SK-N-SH treated with all-trans-retinoic acid at 6 μM for 48 hours (cell line): Measurements from ENCODE around the gene UBA1.

Source experiments
- ATAC-seq: fragments of 200-7000 bp; cut with Tn5 transposase; 3 replicates; pipeline ENCODE4 v1.9.1; 2020; ENCODE audit warnings: mild to moderate bottlenecking, moderate library complexity
- ARNTL ChIP-seq: fragments of 450-650 bp; formaldehyde crosslinking; IDR thresholded peaks from 2 replicates; pipeline ENCODE4 v1.5.0; 2020; ENCODE audit warnings: low read depth, mild to moderate bottlenecking, moderate library complexity, borderline replicate concordance
- BACH2 ChIP-seq: fragments of 250-450 bp; sonication (Bioruptor Pico); IDR thresholded peaks from 2 replicates; pipeline ENCODE4 v1.9.0; 2021; ENCODE audit warnings: mild to moderate bottlenecking, borderline replicate concordance
- CSDC2 ChIP-seq: fragments of 250-450 bp; sonication (Bioruptor Pico); IDR thresholded peaks from 2 replicates; pipeline ENCODE4 v1.5.0; 2020; ENCODE audit warnings: mild to moderate bottlenecking, moderate library complexity
- ESRRG ChIP-seq: fragments of 250-450 bp; sonication (Bioruptor Pico); IDR thresholded peaks from 2 replicates; pipeline ENCODE4 v1.6.1; 2021; ENCODE audit warnings: mild to moderate bottlenecking
- GLIS3 ChIP-seq: fragments of 250-450 bp; sonication (Bioruptor Pico); IDR thresholded peaks from 2 replicates; pipeline ENCODE4 v1.5.0; 2020; ENCODE audit warnings: mild to moderate bottlenecking, moderate library complexity
- ISL1 ChIP-seq: fragments of 250-450 bp; sonication (Bioruptor Pico); IDR thresholded peaks from 2 replicates; pipeline ENCODE4 v2.1.2; 2022; ENCODE audit warnings: mild to moderate bottlenecking, moderate library complexity
- OSR1 ChIP-seq: fragments of 250-450 bp; sonication (Bioruptor Pico); IDR thresholded peaks from 2 replicates; pipeline ENCODE4 v1.8.0; 2022; ENCODE audit warnings: moderate library complexity, mild to moderate bottlenecking, inconsistent platforms
- PPARA ChIP-seq: fragments of 250-450 bp; sonication (Bioruptor Pico); IDR thresholded peaks from 2 replicates; pipeline ENCODE4 v1.5.0; 2020; ENCODE audit warnings: mild to moderate bottlenecking, borderline replicate concordance
- RARB ChIP-seq: fragments of 250-450 bp; sonication (Bioruptor Pico); IDR thresholded peaks from 2 replicates; pipeline ENCODE4 v1.8.0; 2021; ENCODE audit warnings: mild to moderate bottlenecking, moderate library complexity
- SNAI2 ChIP-seq: fragments of 250-450 bp; sonication (Bioruptor Pico); IDR thresholded peaks from 2 replicates; pipeline ENCODE4 v1.5.0; 2020; ENCODE audit warnings: mild to moderate bottlenecking, moderate library complexity
- TCF4 ChIP-seq: fragments of 250-450 bp; sonication (Bioruptor Pico); IDR thresholded peaks from 2 replicates; pipeline ENCODE4 v1.8.0; 2021; ENCODE audit warnings: mild to moderate bottlenecking, moderate library complexity, borderline replicate concordance
- TOX ChIP-seq: fragments of 250-450 bp; sonication (Bioruptor Pico); IDR thresholded peaks from 2 replicates; pipeline ENCODE4 v1.8.0; 2021; ENCODE audit warnings: mild to moderate bottlenecking, moderate library complexity, borderline replicate concordance
- ZC3H10 ChIP-seq: fragments of 250-450 bp; sonication (Bioruptor Pico); IDR thresholded peaks from 2 replicates; pipeline ENCODE4 v1.5.1; 2021; ENCODE audit warnings: mild to moderate bottlenecking, moderate library complexity
- ZFP3 ChIP-seq: fragments of 250-450 bp; sonication (Bioruptor Pico); IDR thresholded peaks from 2 replicates; pipeline ENCODE4 v1.5.0; 2020; ENCODE audit warnings: mild to moderate bottlenecking, moderate library complexity
- ZFP30 ChIP-seq: fragments of 450-650 bp; formaldehyde crosslinking; IDR thresholded peaks from 2 replicates; pipeline ENCODE4 v1.5.0; 2022; ENCODE audit warnings: mild to moderate bottlenecking, moderate library complexity
- ZNF565 ChIP-seq: fragments of 450-650 bp; formaldehyde crosslinking; conservative IDR thresholded peaks from 2 replicates; pipeline ENCODE4 v1.5.0; 2020; ENCODE audit warnings: low read depth, mild to moderate bottlenecking, moderate library complexity
- ZNF70 ChIP-seq: fragments of 450-650 bp; formaldehyde crosslinking; IDR thresholded peaks from 2 replicates; pipeline ENCODE4 v1.5.0; 2020; ENCODE audit warnings: mild to moderate bottlenecking, moderate library complexity
- ZNF8 ChIP-seq: fragments of 450-650 bp; formaldehyde crosslinking; IDR thresholded peaks from 2 replicates; pipeline ENCODE4 v1.5.0; 2020; ENCODE audit warnings: mild to moderate bottlenecking, moderate library complexity
- TF ChIP-seq, protein P1 (sequence below): fragments of 250-450 bp; sonication (Bioruptor Pico); IDR thresholded peaks from 2 replicates; pipeline ENCODE4 v1.5.1; 2021; ENCODE audit warnings: mild to moderate bottlenecking, moderate library complexity
- TF ChIP-seq, protein P2 (sequence below): fragments of 250-450 bp; sonication (Bioruptor Pico); IDR thresholded peaks from 2 replicates; pipeline ENCODE4 v1.8.0; 2020; ENCODE audit warnings: mild to moderate bottlenecking, moderate library complexity, borderline replicate concordance
- TF ChIP-seq, protein P3 (sequence below): fragments of 250-450 bp; sonication (Bioruptor Pico); IDR thresholded peaks from 2 replicates; pipeline ENCODE4 v1.5.0; 2020; ENCODE audit warnings: mild to moderate bottlenecking, moderate library complexity
- TF ChIP-seq, protein P4 (sequence below): fragments of 250-450 bp; sonication (Bioruptor Pico); IDR thresholded peaks from 2 replicates; pipeline ENCODE4 v1.5.1; 2020; ENCODE audit warnings: low read depth, mild to moderate bottlenecking, moderate library complexity

UBA1 gene

DNA sequence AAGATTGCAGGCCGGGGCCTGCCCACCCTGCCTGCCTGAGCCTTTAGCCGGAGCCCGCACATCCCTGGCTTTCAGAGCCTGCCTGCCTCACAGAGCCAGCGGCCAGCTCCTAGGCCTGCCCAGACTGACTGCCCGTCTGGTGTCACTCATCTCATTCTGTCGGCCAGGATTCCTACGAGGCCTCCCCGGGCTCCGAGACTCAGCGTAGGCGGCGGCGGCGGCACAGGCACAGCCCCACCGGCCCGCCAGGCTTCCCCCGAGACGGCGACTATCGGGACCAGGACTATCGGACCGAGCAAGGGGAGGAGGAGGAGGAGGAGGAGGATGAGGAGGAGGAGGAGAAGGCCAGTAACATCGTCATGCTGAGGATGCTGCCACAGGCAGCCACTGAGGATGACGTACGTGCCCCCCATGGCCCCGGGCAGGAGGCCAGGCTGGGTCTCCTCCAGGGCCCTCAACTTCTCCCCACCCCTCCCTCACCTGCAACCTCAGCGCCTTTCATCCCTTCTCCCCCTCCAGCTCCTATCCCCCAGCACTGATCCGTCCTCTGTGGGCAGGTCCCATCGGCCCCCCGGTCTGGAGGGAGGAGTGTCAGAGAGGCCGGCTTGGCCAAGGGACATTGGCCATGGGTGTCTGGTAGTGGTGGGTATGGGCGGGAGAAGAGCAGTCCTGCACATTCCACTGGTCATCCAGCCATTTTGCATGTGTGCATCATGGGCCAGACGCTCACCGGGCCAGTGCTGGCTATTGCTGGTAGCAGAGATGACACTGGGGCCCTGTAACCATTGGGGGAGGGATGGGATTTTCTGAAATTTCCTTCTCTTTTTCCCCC is 22.6 kb upstream of the UBA1 start:
- peak; percentile 26; the same call in 2 of the 3 replicates for ATAC-seq
- TF ChIP-seq PPARA (CRISPR knock-in tag) (no peak), ARNTL (no peak), GLIS3 (no peak), ZFP30 (CRISPR knock-in tag) (no peak), ESRRG (CRISPR knock-in tag) (no peak), SNAI2 (CRISPR knock-in tag) (no peak), ZFP3 (no peak), ZNF565 (CRISPR knock-in tag) (no peak)
- TF ChIP-seq, protein P1, sequence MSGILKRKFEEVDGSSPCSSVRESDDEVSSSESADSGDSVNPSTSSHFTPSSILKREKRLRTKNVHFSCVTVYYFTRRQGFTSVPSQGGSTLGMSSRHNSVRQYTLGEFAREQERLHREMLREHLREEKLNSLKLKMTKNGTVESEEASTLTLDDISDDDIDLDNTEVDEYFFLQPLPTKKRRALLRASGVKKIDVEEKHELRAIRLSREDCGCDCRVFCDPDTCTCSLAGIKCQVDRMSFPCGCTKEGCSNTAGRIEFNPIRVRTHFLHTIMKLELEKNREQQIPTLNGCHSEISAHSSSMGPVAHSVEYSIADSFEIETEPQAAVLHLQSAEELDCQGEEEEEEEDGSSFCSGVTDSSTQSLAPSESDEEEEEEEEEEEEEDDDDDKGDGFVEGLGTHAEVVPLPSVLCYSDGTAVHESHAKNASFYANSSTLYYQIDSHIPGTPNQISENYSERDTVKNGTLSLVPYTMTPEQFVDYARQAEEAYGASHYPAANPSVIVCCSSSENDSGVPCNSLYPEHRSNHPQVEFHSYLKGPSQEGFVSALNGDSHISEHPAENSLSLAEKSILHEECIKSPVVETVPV: no peak

DNA sequence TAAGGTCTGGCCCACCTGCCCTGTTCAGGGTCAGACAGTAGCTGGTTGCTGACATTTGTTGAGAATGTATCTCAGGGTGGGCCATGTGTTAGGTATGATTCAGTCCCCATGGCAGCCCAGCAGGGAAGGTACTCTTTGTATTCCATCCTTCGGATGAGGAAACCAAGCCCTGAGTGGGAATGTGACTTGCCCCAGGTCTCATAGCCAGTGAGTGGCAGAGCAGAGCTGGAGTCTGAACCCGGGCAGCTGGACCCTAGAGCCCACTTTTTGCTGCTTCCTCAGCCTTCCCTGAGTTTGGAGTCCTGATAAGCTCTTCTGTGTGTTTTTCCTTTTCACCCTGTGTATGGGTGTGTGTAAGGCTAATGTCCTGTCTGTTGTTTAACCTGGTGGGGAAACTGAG is 21.6 kb upstream of the UBA1 start:
- ATAC-seq: no peak
- no peak for TF ChIP-seq GLIS3
- no peak for TF ChIP-seq ZC3H10
- TF ChIP-seq, protein P1: no peak
- no peak for TF ChIP-seq OSR1 (CRISPR knock-in tag)
- no peak for TF ChIP-seq RARB (CRISPR knock-in tag)
- no peak for TF ChIP-seq TCF4 (CRISPR knock-in tag)
- TF ChIP-seq, protein P2, sequence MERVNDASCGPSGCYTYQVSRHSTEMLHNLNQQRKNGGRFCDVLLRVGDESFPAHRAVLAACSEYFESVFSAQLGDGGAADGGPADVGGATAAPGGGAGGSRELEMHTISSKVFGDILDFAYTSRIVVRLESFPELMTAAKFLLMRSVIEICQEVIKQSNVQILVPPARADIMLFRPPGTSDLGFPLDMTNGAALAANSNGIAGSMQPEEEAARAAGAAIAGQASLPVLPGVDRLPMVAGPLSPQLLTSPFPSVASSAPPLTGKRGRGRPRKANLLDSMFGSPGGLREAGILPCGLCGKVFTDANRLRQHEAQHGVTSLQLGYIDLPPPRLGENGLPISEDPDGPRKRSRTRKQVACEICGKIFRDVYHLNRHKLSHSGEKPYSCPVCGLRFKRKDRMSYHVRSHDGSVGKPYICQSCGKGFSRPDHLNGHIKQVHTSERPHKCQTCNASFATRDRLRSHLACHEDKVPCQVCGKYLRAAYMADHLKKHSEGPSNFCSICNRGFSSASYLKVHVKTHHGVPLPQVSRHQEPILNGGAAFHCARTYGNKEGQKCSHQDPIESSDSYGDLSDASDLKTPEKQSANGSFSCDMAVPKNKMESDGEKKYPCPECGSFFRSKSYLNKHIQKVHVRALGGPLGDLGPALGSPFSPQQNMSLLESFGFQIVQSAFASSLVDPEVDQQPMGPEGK: no peak
- TF ChIP-seq ZNF70 (CRISPR knock-in tag): no peak
- TF ChIP-seq ISL1 (CRISPR knock-in tag): no peak
- no peak for TF ChIP-seq ESRRG (CRISPR knock-in tag)
- TF ChIP-seq ZNF565 (CRISPR knock-in tag): no peak
- TF ChIP-seq ZFP30 (CRISPR knock-in tag): no peak
- no peak for TF ChIP-seq ZFP3
- no peak for TF ChIP-seq SNAI2 (CRISPR knock-in tag)

DNA sequence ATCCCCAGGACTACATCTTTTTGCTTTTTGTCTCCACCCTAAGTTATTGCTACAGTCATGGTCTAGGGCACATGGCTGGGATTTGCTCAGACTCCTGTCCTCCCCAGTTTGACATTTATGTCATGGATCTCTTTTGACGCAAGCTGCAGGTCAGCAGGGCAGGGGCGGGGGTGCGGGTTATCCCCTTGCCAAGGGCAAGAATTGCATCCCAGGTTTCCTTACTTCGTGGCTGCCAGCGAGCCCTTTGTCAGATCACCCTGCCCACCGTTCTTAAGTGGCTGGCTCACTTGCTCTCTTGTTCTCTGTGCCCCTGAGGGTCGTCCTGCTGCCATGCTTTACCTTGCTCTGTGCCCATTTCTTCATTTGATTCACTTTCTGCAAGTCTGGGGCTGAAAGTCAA is 21.1 kb upstream of the UBA1 start:
- ATAC-seq: no peak
- TF ChIP-seq, protein P2: no peak
- TF ChIP-seq PPARA (CRISPR knock-in tag): no peak
- TF ChIP-seq, protein P1: no peak
- TF ChIP-seq, protein P3, sequence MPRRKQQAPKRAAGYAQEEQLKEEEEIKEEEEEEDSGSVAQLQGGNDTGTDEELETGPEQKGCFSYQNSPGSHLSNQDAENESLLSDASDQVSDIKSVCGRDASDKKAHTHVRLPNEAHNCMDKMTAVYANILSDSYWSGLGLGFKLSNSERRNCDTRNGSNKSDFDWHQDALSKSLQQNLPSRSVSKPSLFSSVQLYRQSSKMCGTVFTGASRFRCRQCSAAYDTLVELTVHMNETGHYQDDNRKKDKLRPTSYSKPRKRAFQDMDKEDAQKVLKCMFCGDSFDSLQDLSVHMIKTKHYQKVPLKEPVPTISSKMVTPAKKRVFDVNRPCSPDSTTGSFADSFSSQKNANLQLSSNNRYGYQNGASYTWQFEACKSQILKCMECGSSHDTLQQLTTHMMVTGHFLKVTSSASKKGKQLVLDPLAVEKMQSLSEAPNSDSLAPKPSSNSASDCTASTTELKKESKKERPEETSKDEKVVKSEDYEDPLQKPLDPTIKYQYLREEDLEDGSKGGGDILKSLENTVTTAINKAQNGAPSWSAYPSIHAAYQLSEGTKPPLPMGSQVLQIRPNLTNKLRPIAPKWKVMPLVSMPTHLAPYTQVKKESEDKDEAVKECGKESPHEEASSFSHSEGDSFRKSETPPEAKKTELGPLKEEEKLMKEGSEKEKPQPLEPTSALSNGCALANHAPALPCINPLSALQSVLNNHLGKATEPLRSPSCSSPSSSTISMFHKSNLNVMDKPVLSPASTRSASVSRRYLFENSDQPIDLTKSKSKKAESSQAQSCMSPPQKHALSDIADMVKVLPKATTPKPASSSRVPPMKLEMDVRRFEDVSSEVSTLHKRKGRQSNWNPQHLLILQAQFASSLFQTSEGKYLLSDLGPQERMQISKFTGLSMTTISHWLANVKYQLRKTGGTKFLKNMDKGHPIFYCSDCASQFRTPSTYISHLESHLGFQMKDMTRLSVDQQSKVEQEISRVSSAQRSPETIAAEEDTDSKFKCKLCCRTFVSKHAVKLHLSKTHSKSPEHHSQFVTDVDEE (CRISPR knock-in tag): no peak
- no peak for TF ChIP-seq ZNF8
- TF ChIP-seq ESRRG (CRISPR knock-in tag): no peak
- TF ChIP-seq ZFP30 (CRISPR knock-in tag): no peak
- TF ChIP-seq CSDC2: no peak
- TF ChIP-seq BACH2: no peak
- TF ChIP-seq OSR1 (CRISPR knock-in tag): no peak
- TF ChIP-seq, protein P4, sequence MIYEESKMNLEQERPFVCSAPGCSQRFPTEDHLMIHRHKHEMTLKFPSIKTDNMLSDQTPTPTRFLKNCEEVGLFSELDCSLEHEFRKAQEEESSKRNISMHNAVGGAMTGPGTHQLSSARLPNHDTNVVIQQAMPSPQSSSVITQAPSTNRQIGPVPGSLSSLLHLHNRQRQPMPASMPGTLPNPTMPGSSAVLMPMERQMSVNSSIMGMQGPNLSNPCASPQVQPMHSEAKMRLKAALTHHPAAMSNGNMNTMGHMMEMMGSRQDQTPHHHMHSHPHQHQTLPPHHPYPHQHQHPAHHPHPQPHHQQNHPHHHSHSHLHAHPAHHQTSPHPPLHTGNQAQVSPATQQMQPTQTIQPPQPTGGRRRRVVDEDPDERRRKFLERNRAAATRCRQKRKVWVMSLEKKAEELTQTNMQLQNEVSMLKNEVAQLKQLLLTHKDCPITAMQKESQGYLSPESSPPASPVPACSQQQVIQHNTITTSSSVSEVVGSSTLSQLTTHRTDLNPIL (CRISPR knock-in tag): no peak
- no peak for TF ChIP-seq ARNTL
- TF ChIP-seq SNAI2 (CRISPR knock-in tag): no peak
- TF ChIP-seq RARB (CRISPR knock-in tag): no peak
- no peak for TF ChIP-seq ZFP3
- TF ChIP-seq GLIS3: no peak
- no peak for TF ChIP-seq TOX (CRISPR knock-in tag)
- no peak for TF ChIP-seq TCF4 (CRISPR knock-in tag)
- TF ChIP-seq ZNF70 (CRISPR knock-in tag): no peak
- no peak for TF ChIP-seq ISL1 (CRISPR knock-in tag)
